HL-60/S4 treated with retinoic acid at 250 ng/mL for 4 days and 3 days (cell line): ENCODE data around the gene SERPINE2.
"Not testable (repeated sequence)": the region's sequence is repeated elsewhere in the genome, so short reads cannot be mapped to it uniquely, and the experiment has no call there.

Source experiments
- in situ Hi-C: fragments of 300-500 bp; cut with MboI; formaldehyde crosslinking; loops from 2 replicates; pipeline ENCODE4 v1.7.0; 2022; ENCODE audit warnings: low sequenced_read_pairs

Gene SERPINE2

DNA sequence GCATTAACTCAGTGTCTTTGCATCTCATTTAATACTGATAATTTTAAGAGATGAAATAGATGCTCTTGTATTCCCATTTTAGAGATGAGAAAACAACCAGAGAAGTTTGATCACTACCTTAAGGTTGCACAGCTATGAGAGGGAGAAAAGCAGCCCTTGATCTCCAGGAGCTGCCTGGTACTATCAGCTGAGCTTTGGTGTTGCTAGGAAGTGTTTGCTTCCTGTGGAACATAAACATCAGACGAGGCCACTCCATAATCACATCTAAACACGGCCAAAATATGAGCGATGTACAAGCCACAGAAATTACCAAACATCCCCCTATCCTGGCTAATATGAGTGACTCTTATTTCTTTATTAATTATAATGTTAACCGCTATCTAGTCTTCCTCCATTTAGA lies 93.3 kb downstream of the SERPINE2 start:
- in situ Hi-C loops = no loop called here

- in situ Hi-C loops = no loop called here
Measured at GRCh38 chr2:223944703-223945531, 94.2 kb downstream of the SERPINE2 start, which contains the start of gene WDFY1. Gene WDFY1 (minus strand): TSS chr2:223945335. CDS start chr2:223945284, 51 bp downstream.

- in situ Hi-C loops = no loop called here
Measured at GRCh38 chr2:223944166-223944702, 94.9 kb downstream of the SERPINE2 start.

- in situ Hi-C loops = no loop called here
Measured at GRCh38 chr2:223943561-223944008, 95.5 kb downstream of the SERPINE2 start.

DNA sequence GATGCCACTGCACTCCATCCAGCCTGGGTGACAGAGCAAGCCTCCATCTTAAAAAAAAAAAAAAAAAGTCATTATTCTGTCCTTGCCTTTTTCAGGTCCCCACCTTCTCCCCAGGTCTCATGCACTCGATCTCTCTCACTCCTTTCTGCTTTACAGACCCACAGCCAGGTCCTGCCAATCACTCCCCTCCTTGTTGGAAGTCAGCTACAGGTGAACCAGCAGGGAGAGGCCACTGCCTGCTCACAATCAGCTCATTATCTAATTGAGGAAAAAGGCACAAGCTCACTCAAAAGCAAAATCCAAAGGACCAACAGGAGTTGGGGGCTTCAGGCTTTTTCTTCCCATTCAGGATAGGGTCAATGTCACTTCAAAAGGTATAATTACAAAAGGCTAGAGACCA lies 96.0 kb downstream of the SERPINE2 start:
- in situ Hi-C loops = no loop called here

- in situ Hi-C loops = no loop called here
Measured at GRCh38 chr2:223941579-223942277, 97.4 kb downstream of the SERPINE2 start.

GRCh38 chr2:223939438-223939837 lies 99.6 kb downstream of the SERPINE2 start:
- in situ Hi-C loops = not testable (repeated sequence)

DNA sequence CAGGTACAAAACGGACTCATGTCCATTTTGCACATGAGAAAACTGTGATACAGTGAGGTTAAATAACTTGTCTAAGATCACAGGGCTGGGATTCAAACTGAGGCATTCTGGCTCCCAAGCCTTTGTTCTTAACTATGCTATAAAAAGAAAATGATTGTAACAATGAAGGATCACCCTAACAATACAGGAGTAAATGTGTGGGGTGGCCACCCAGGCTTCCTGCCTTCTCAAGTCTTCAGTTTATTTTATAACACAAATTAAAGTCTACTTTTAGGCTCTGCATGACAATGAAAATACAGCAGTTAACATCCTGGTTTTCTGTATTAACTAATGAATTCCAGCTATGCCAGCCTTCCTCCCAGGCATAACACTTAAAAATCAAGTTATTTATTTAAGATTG lies 101.6 kb downstream of the SERPINE2 start:
- in situ Hi-C loops = no loop called here

- in situ Hi-C loops = no loop called here
Measured at GRCh38 chr2:223936862-223937326, 102.2 kb downstream of the SERPINE2 start.

DNA sequence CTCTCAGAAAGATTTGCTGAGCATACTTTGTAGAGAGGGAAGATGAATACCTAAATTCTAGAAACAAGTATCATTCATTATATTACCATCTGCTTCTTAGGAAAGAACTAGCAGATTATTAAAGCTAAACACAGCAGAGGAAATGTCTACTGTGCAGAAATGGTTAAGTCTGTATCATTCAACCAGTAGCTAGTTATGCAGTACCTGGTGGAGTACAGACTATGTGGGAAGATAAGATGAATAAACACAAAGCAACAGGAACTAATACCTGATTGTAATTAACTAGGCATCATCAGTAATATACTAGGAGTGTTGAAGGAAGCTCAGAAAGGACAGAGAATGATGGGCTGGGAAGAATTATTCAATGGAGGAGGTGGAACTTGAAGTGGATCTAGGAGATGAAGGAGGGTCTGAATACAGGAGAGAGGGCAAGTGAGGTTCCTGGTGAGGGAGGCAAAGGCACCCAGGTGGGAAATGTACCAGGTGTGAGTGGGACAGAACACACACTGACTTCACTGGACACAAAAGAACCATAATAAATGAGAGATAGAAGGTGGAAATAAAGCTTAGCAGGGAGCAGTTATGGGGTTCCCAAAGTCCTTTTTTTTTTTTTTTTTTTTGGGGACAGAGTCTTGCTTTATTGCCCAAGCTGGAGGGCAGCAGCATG lies 103.5 kb downstream of the SERPINE2 start:
- in situ Hi-C loops = no loop called here

- in situ Hi-C loops = no loop called here
Measured at GRCh38 chr2:223934870-223935269, 104.2 kb downstream of the SERPINE2 start.

- in situ Hi-C loops = no loop called here
Measured at GRCh38 chr2:223932816-223933800, 106.0 kb downstream of the SERPINE2 start.

DNA sequence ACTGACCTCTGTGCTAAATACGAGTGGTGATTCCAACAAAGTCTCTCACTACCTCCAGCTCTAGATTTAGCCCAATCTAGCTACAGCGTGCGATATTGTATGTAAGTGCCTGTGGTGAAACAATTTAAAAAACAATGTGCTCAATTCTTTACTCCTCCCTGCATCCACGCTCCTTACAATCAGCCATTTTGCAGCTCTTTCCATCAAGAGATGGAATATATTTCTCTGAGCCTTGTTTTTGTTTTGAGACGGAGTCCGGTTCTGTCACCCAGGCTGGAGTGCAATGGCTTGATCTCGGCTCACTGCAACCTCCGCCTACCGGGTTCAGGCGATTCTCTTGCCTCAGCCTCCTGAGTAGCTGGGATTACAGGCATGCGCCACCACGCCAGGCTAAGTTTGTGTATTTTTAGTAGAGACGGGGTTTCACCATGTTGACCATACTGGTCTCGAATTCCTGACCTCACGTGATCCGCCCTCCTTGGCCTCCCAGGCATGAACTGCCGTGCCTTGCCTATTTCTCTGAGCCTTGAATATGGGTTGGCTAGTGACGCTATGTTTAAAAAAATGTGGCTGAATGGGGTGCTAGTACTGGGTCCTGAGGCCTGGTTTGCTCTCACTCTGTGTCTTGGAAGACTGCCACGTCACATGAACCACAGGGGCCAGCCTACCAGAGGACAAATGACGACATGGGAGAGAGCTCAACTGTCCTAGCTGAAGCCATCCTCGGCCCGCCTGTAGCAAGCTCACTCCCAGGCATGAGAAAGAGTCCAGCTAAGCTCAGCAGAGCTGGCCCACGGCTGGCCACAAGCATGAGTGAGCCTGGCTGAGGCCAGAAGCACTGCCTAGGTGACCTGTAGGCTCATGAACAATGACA lies 108.7 kb downstream of the SERPINE2 start:
- in situ Hi-C loops = no loop called here

DNA sequence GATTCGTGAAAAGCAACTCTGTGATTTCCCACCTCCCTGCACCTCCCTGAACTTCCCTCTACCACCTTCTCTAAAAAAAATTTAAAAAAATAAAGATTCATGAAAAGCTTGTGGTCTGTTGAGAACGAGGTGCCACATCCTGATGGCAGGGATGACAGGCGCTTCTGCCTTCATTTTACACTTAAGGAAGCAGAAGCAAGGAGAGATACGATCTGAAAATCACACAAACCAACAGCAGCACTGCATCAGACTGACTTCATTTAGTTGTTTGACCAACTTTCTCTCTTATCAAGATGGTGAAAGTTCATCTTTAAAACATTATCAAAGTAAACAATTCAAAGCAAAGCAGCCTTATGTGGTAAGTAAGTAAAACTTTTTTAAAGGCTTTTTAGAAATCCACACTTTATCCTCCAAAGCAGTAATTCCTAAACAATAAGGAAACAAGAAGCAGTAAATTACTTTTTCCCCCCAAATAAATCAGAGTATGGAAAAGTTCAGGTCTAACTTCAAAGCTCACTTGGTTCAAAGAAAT lies 109.4 kb downstream of the SERPINE2 start:
- in situ Hi-C loops = no loop called here

DNA sequence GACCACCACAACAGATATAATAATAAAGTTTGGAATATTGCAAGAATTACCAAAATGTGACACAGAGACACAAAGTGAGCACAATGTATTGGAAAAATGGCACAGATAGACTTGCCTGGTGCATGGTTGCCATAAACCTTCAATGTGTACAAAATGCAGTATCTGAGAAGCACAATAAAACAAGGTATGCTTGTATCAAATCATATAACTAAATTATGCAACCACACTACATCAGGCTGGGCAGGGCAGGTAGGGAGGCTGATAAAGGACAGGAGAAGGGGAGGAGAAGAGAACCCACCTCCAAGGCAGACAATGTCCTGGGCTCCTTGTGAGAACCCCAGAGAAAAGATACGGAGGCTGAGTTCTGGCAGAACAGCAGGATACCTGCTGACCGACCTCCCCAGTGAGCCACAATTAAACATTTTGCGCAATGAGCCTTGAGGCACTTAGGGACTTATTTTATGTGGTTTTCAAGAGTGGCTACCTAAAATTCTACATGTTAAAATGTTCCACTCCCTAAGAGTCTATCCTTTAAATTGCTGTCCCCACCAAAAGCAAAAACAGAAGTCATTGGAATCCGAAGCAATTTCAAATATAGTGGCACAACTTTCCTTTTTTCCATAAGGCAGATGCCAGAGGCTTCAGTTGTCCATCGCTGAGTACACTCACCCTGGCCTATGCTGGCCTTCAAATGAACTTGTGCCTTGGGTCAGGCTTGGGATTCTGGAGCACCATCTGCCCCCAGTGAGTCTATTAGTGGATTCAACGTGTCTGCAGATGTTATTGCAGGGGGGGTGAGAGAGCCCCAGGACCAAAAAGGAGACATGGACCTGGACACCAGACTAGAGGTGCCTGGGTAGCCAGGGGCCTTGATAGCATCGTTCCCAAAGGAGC lies 110.7 kb downstream of the SERPINE2 start:
- in situ Hi-C loops = no loop called here

DNA sequence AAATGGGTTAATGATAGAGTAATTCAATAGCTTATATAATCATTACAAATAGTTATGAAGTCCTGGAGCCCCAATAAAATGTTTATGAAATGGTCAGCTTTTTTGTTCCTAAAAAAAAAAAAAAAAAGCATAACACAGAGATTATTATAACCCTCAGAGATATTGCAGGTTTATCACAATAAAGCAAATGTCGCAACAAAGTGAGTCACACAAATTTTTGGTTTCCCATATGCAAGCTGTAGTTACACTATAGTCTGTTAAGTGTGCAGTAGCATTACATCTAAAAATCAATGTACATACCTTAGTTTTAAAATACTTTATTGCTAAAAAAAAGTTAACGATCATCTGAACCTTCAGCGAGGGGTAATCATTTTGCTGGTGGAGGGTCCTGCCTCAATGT lies 114.0 kb downstream of the SERPINE2 start:
- in situ Hi-C loops = no loop called here
